HUES64 (cell line): ENCODE results near the gene ZGPAT.

Experiments used
- H3K27ac ChIP-seq: 2 replicates; pipeline ENCODE4 v1.7.0; 2013; ENCODE audit warnings: low read depth, low read length, inconsistent platforms
- H3K27me3 ChIP-seq: 2 replicates; pipeline ENCODE4 v1.6.1; 2013; ENCODE audit warnings: mild to moderate bottlenecking, low read length; ENCODE audit not compliant: insufficient read depth
- H3K36me3 ChIP-seq: 2 replicates; pipeline ENCODE4 v1.6.1; 2013; ENCODE audit warnings: mild to moderate bottlenecking, low read length; ENCODE audit not compliant: insufficient read depth
- H3K4me1 ChIP-seq: 2 replicates; pipeline ENCODE4 v1.6.1; 2013; ENCODE audit warnings: mild to moderate bottlenecking, low read length, moderate library complexity; ENCODE audit not compliant: insufficient read depth
- H3K4me3 ChIP-seq: 2 replicates; pipeline ENCODE4 v1.5.1; 2013; ENCODE audit warnings: mild to moderate bottlenecking, low read length, moderate library complexity
- H3K9ac ChIP-seq: 2 replicates; pipeline ENCODE4 v1.6.1; 2013; ENCODE audit warnings: mild to moderate bottlenecking, low read depth, low read length
- H3K9me3 ChIP-seq: 2 replicates; pipeline ENCODE4 v1.6.1; 2013; ENCODE audit warnings: low read depth, low read length; ENCODE audit not compliant: insufficient read depth
- WGBS: fragments of 150-250, 120-280 bp; methylation state at CpG from one replicate; pipeline ENCODE4 v1.1.7; 2013; ENCODE audit warnings: missing lambda C conversion rate; 5-methylcytosine and 5-hydroxymethylcytosine counted together

ZGPAT gene

GRCh38 chr20:63689046-63690002, 18.5 kb upstream of the ZGPAT start:
- 95% methylated on average over 44 of the region's 44 CpGs for WGBS
- H3K4me1 ChIP-seq: no peaks in the 10 kb centered on the region
- H3K27me3 ChIP-seq: no peaks in the 10 kb centered on the region
- H3K9me3 ChIP-seq: no peaks in the 10 kb centered on the region
- 0 out of 2 replicates have a peak, but pooled peaks cover 4% of the 10 kb centered on the region for H3K36me3 ChIP-seq
- H3K4me3 ChIP-seq: no peak overlapping the region
- H3K9ac ChIP-seq: no peak overlapping the region
- H3K27ac ChIP-seq: no peak overlapping the region

DNA sequence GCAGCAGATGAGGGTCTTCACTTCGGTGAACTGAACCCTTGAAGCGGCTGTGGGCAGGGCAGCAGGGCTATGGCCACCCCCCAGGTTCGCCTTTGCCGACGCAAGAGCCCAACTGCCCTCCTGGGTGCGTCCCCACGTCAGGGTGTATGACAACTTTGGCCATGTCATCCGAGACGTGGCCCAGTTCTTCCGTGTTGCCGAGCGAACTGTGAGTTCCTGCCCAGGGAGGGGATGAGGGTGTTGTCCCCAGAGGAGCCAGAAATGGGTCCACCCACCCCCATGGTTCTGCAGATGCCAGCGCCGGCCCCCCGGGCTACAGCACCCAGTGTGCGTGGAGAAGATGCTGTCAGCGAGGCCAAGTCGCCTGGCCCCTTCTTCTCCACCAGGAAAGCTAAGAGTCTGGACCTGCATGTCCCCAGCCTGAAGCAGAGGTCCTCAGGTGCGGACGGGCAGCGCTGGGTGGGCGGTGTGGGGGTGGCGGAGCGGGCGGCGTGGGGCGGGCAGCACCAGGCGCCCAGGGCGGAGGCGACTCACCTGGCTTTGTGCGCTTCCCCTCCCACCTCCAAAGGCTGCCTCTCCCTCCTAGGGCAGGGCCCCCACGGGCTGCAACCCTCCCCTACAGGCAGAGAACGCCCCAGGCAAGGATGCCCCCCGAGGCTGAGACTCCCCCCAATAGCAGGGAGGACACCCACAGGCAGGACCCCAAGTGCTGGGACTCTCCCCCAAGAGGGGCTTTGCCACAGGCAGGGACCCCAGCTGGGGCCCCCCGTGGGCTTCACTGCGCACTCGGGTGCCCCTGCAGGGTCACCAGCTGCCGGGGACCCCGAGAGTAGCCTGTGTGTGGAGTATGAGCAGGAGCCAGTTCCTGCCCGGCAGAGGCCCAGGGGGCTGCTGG, 17.6 kb upstream of the ZGPAT start:
- 94% methylated on average over 40 of the region's 40 CpGs for WGBS

DNA sequence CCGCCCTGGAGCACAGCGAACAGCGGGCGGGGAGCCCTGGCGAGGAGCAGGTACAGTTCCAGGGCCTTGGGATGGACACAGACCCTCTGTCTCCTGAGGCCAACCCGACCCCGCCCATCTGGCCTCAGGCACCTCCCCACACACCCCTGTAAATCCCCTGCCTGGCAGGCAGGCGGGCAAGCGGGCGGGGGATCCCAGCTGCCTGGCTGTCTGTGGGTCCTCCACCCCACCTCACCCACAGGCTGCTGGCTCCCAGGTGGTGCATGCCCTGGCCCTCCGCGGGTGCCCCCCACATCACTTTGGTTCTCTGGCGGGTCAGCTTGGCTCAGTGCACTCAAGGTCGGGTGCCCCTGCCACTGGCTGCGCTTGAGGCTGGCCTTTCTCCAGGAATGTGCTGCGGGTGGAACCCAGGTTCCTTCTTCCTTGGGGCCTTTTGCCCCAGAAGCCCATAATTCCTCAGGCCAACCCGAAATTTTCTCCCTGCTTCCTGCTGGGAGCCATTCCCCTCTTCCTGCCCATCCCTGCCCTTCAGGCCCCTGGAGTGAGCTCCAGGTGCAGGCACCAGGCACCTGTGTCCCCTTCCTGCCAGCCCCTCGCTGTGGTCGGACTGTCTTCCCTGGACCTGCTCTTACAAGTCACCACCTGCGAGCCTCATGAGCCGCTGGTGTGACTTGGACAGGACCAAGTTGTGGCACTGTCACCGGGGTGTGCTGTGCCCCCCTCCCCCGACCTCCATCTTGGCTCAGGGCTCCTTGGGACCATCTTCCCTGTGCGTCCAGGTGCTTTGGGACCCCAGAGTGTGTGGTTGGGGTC, 16.7 kb upstream of the ZGPAT start:
- 94% methylated on average over 24 of the region's 24 CpGs for WGBS
- Histone ChIP-seq H3K4me1 (no peaks in the 10 kb centered on the region), H3K27me3 (no peaks in the 10 kb centered on the region), H3K4me3 (no peak overlapping the region), H3K27ac (no peak overlapping the region), H3K36me3 (0 out of 2 replicates have a peak, but pooled peaks cover 6% of the 10 kb centered on the region), H3K9ac (no peak overlapping the region), H3K9me3 (no peaks in the 10 kb centered on the region)

More for the DNA sequence above, 17.6 kb upstream of the ZGPAT start:
- no peak overlapping the region for H3K9ac ChIP-seq
- H3K27me3 ChIP-seq: no peaks in the 10 kb centered on the region
- H3K27ac ChIP-seq: no peak overlapping the region
- 0 out of 2 replicates have a peak, but pooled peaks cover 6% of the 10 kb centered on the region for H3K36me3 ChIP-seq
- no peaks in the 10 kb centered on the region for H3K4me1 ChIP-seq
- H3K9me3 ChIP-seq: no peaks in the 10 kb centered on the region
- H3K4me3 ChIP-seq: no peak overlapping the region

GRCh38 chr20:63691711-63692435, 16.0 kb upstream of the ZGPAT start:
- H3K4me1 ChIP-seq: no peaks in the 10 kb centered on the region; the same call in 1 of the 2 replicates
- H3K27me3 ChIP-seq: no peaks in the 10 kb centered on the region
- 0 out of 2 replicates have a peak, but pooled peaks cover 6% of the 10 kb centered on the region for H3K36me3 ChIP-seq
- no peak overlapping the region for H3K4me3 ChIP-seq
- no peaks in the 10 kb centered on the region for H3K9me3 ChIP-seq
- H3K9ac ChIP-seq: no peak overlapping the region
- no peak overlapping the region for H3K27ac ChIP-seq
- WGBS: 95% methylated on average over 21 of the region's 21 CpGs

DNA sequence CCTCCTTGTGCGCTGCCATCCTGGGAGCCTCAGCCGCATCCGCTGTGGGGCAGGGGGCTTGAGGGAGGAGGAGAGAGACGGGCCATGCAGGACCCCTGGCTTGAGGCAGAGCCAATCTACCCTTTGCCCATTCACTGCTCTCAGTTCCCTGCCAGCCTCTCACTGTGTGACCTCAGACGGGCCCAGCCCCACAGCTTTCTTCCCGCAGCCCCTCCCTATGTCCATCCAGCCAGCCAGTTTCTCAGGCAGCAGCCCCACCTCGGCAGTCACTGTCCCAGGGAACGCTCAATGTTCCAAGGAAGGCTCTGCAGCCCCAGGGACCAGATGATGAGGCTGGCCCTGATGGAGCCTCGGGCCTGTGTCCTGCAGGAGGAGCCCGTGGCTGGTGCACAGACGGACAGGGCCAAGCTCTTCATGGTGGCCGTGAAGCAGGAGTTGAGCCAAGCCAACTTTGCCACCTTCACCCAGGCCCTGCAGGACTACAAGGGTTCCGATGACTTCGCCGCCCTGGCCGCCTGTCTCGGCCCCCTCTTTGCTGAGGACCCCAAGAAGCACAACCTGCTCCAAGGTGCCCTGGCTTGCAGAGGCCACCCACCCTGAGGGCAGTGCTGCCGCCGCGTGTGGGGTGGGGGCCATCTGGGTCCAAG, 15.3 kb upstream of the ZGPAT start:
- Histone ChIP-seq H3K4me1 (no peaks in the 10 kb centered on the region; the same call in 1 of the 2 replicates), H3K27me3 (no peaks in the 10 kb centered on the region), H3K9me3 (no peaks in the 10 kb centered on the region), H3K36me3 (0 out of 2 replicates have a peak, but pooled peaks cover 6% of the 10 kb centered on the region), H3K4me3 (no peak overlapping the region), H3K27ac (no peak overlapping the region), H3K9ac (no peak overlapping the region)
- WGBS: 93% methylated on average over 20 of the region's 20 CpGs

DNA sequence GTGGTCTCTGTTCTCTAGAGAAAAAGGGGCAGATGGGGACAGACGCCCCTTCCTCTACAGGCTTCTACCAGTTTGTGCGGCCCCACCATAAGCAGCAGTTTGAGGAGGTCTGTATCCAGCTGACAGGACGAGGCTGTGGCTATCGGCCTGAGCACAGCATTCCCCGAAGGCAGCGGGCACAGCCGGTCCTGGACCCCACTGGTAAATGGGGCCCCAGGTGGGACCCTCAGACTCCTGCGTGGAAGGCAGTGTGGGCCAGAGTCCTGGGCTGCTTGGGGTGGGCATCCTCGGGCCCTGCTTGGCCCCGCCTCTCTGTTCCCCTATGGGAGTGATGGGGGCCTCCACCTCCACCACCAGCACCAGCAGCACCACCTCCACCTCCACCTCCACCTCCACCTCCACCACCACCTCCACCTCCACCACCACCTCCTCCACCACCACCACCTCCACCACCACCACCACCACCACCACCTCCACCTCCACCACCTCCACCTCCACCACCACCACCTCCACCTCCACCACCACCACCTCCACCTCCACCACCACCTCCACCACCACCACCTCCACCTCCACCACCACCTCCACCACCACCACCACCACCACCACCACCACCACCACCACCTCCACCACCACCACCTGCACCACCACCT, 14.6 kb upstream of the ZGPAT start:
- no peaks in the 10 kb centered on the region; the same call in 1 of the 2 replicates for H3K4me1 ChIP-seq
- H3K36me3 ChIP-seq: 0 out of 2 replicates have a peak, but pooled peaks cover 6% of the 10 kb centered on the region
- H3K9me3 ChIP-seq: no peaks in the 10 kb centered on the region
- H3K9ac ChIP-seq: no peak overlapping the region
- H3K4me3 ChIP-seq: no peak overlapping the region
- H3K27ac ChIP-seq: no peak overlapping the region
- 93% methylated on average over 9 of the region's 10 CpGs for WGBS
- H3K27me3 ChIP-seq: no peaks in the 10 kb centered on the region

GRCh38 chr20:63693733-63694583, 13.9 kb upstream of the ZGPAT start:
- Histone ChIP-seq H3K4me1 (peaks cover 1% of the 10 kb centered on the region), H3K36me3 (0 out of 2 replicates have a peak, but pooled peaks cover 6% of the 10 kb centered on the region), H3K9ac (no peak overlapping the region), H3K4me3 (no peak overlapping the region), H3K27me3 (no peaks in the 10 kb centered on the region), H3K27ac (no peak overlapping the region), H3K9me3 (no peaks in the 10 kb centered on the region)
- WGBS: 93% methylated on average over 21 of the region's 21 CpGs

- peaks cover 8% of the 10 kb centered on the region for H3K4me1 ChIP-seq
- WGBS: 94% methylated on average over 37 of the region's 37 CpGs
- 0 out of 2 replicates have a peak, but pooled peaks cover 6% of the 10 kb centered on the region for H3K36me3 ChIP-seq
- H3K27ac ChIP-seq: no peak overlapping the region
- H3K4me3 ChIP-seq: no peak overlapping the region
- H3K9ac ChIP-seq: no peak overlapping the region
- no peaks in the 10 kb centered on the region for H3K27me3 ChIP-seq
- H3K9me3 ChIP-seq: no peaks in the 10 kb centered on the region
Measured at GRCh38 chr20:63694584-63695423, 13.0 kb upstream of the ZGPAT start.
